ENCODE results near the gene TSBP1.
"Not testable (repeated sequence)": the region's sequence is repeated elsewhere in the genome, so short reads cannot be mapped to it uniquely, and the experiment has no call there.

The TSBP1 gene

DNA sequence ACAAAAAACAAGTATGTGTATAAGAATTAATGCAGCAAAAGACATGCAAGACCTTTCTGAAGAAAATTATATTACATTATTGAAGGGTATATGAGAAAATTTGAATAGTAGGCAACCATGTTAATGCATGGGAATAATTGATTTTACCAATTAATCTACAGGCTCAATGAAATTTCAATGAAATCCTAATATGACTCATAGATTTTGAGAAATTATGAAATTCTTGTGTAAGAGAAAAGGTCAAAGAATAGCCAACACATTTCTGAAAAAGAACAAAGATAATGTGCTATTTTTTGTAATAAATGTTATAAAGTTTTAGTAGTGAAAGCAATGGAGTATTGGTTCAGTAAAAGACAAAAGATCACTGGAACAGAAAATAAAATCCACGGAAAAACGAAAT lies 18.4 kb downstream of the TSBP1 start:
- Mint-ChIP-seq H3K36me3 (no peaks in the 10 kb centered on the region), H3K27me3 (peaks cover 0 to 11% of the 10 kb centered on the region in 2 donors), H3K27ac (no peak overlapping the region), H3K9me3 (no peaks in the 10 kb centered on the region), H3K4me3 (no peak overlapping the region), H3K4me1 (peaks cover 0 to 1% of the 10 kb centered on the region in 2 donors)
- no peak for DNase-seq
- no peak for ATAC-seq (replicated peaks)

DNA sequence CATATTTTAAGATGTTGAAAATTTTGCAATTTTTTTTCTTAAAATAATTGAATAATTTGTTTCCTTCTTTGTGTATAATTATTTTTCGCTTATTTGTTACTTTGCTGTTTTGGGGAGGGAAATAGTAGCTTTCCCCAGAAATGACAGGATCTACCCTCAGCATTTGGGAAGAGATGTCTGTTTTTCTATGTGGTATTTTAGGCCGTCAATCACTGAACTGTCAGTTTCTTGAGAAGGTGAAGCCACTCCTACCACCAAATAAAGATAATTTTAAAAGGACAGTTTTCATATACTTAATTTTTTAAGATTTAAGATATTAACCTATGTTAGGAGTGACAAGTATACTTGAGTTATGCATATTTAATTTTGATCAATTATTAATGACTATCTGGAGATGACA lies 31.5 kb downstream of the TSBP1 start:
- peaks cover 17 to 33% of the 10 kb centered on the region in 2 donors for H3K4me1 Mint-ChIP-seq
- no peaks in the 10 kb centered on the region for H3K27me3 Mint-ChIP-seq
- no peak overlapping the region for H3K4me3 Mint-ChIP-seq
- peaks cover 0 to 1% of the 10 kb centered on the region in 2 donors for H3K36me3 Mint-ChIP-seq
- DNase-seq (no peak), ATAC-seq (replicated peaks) (no peak)
- H3K9me3 Mint-ChIP-seq = no peaks in the 10 kb centered on the region
- H3K27ac Mint-ChIP-seq = no peak overlapping the region

GRCh38 chr6:32337186-32337805 lies 34.4 kb downstream of the TSBP1 start:
- Mint-ChIP-seq H3K9me3 (no peaks in the 10 kb centered on the region), H3K36me3 (peaks cover 0 to 1% of the 10 kb centered on the region in 2 donors), H3K27me3 (no peaks in the 10 kb centered on the region), H3K4me3 (no peak overlapping the region), H3K27ac (no peak overlapping the region), H3K4me1 (peaks cover 11 to 19% of the 10 kb centered on the region in 2 donors)
- ATAC-seq (replicated peaks) = peak; percentile 93 to 96
- DNase-seq = no peak

GRCh38 chr6:32332433-32332832 lies 39.3 kb downstream of the TSBP1 start:
- Mint-ChIP-seq H3K4me1 (peaks cover 7 to 12% of the 10 kb centered on the region in 2 donors), H3K9me3 (no peaks in the 10 kb centered on the region), H3K4me3 (no peak overlapping the region), H3K27me3 (no peaks in the 10 kb centered on the region), H3K27ac (no peak overlapping the region), H3K36me3 (no peaks in the 10 kb centered on the region)
- DNase-seq (no peak), ATAC-seq (replicated peaks) (no peak)

DNA sequence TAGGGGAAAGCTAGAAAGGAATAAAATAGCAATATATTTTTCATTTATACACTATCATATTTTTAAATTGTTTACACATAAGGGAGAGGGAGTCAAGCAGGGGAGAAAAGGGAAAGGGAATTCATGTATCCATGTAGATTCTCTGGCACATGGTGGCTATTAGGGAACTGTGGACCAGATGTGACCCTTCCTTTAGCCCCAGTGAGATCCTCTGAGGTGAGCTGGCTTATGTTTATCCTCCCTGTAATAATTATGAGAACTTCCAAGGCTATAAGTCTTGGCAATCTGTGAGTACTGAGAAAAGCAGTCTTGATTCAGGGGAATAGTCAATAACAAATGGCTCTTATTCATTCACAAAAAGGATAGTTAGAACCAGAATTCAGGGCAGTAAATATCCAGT lies 42.6 kb downstream of the TSBP1 start:
- H3K27me3 Mint-ChIP-seq = no peaks in the 10 kb centered on the region
- no peak overlapping the region for H3K4me3 Mint-ChIP-seq
- H3K36me3 Mint-ChIP-seq = peaks cover 0 to 3% of the 10 kb centered on the region in 2 donors
- H3K4me1 Mint-ChIP-seq = peaks cover 17 to 20% of the 10 kb centered on the region in 2 donors
- H3K27ac Mint-ChIP-seq = no peak overlapping the region
- DNase-seq = no peak
- no peaks in the 10 kb centered on the region for H3K9me3 Mint-ChIP-seq
- no peak for ATAC-seq (replicated peaks)

DNA sequence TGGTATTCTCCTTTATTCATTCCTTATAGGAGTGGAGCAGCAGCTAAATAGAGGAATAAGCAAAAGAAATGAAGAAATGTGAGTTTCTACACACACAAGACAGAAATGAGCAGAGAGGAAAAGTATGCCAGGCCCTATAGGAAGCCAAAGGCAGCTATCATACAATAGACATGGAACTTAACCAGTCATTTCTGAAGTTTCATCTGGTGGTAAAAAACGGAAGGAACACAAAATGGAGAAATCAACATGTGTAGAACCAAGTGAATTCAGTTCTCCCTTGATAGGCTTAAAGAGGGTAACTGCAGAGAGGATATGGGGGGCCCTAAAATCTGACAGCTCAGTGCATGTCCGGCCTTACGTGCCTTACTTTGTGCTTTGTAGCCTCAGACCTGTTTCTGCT lies 44.6 kb downstream of the TSBP1 start:
- H3K9me3 Mint-ChIP-seq = no peaks in the 10 kb centered on the region
- no peak overlapping the region for H3K27ac Mint-ChIP-seq
- peak; percentile 3 for DNase-seq
- H3K36me3 Mint-ChIP-seq = peaks cover 0 to 3% of the 10 kb centered on the region in 2 donors
- H3K4me3 Mint-ChIP-seq = no peak overlapping the region
- peak; percentile 95 to 99 for ATAC-seq (replicated peaks)
- peaks cover 0 to 6% of the 10 kb centered on the region in 2 donors for H3K27me3 Mint-ChIP-seq
- peaks cover 17 to 19% of the 10 kb centered on the region in 2 donors for H3K4me1 Mint-ChIP-seq

DNA sequence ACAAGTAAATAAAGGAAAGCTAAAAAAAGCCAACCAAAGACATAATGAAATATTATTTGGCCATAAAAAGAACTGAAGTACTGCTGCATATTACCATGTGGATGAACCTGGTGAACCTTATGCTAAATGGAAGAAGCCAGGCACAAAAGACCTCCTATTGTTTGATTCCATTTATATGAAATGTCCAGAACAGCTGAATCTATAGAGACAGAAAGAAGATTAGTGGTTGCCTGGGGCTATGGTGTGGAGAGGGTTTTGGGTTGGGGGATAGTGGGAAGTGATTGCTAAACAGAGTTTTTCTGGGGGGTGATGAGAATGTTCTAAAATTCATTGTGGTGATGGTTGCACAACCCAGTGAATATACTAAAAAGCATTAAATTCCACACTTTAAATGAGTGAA lies 53.2 kb downstream of the TSBP1 start:
- no peaks in the 10 kb centered on the region for H3K36me3 Mint-ChIP-seq
- no peaks in the 10 kb centered on the region for H3K9me3 Mint-ChIP-seq
- no peak overlapping the region for H3K4me3 Mint-ChIP-seq
- no peaks in the 10 kb centered on the region for H3K4me1 Mint-ChIP-seq
- ATAC-seq (replicated peaks) (no peak), DNase-seq (no peak)
- peaks cover 0 to 20% of the 10 kb centered on the region in 2 donors for H3K27me3 Mint-ChIP-seq
- no peak overlapping the region for H3K27ac Mint-ChIP-seq

- DNase-seq (no peak), ATAC-seq (replicated peaks) (no peak)
- Mint-ChIP-seq H3K27me3 (peaks cover 0 to 14% of the 10 kb centered on the region in 2 donors), H3K4me1 (no peaks in the 10 kb centered on the region), H3K9me3 (no peaks in the 10 kb centered on the region), H3K4me3 (no peak overlapping the region), H3K27ac (no peak overlapping the region), H3K36me3 (no peaks in the 10 kb centered on the region)
Observed at GRCh38 chr6:32317541-32317940, 54.2 kb downstream of the TSBP1 start.

- peaks cover 0 to 31% of the 10 kb centered on the region in 2 donors for H3K27me3 Mint-ChIP-seq
- H3K4me3 Mint-ChIP-seq = no peak overlapping the region
- H3K9me3 Mint-ChIP-seq = no peaks in the 10 kb centered on the region
- no peaks in the 10 kb centered on the region for H3K36me3 Mint-ChIP-seq
- no peak overlapping the region for H3K27ac Mint-ChIP-seq
- H3K4me1 Mint-ChIP-seq = no peaks in the 10 kb centered on the region
- no peak for DNase-seq
- no peak for ATAC-seq (replicated peaks)
Observed at GRCh38 chr6:32313964-32314363, 57.7 kb downstream of the TSBP1 start.

DNA sequence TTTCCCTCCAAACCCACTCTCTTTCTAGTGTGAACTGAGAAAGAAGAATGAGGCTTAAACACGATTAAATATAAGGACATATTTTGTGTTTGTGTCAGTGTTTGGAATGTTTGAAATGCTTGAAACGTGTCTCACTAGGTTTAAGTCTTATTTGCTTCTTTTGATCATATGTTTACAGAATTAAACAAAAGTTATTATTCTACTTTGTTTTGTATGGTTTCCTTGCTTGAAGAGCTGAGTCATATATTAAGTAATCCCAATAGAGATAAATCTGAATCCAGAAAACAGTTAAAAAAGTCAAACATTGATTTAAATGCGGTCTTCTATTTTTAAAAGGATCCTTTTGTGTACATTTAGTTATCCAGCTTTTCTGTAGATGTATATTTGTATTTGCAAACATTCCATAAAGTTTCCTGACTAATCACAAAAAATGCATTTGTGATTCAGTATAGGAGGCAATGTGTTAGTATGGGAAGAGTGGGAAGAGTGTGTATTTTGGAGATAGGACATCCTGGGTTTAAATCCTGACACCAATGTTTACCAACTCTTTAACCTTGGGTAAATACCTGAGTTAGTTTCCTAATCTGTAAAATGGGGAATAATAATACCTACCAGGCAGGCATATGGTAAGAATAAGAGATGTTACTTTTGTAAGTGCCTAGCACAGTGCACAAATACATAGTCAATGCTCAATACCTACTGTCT lies 72.9 kb downstream of the TSBP1 start:
- H3K9me3 Mint-ChIP-seq = no peaks in the 10 kb centered on the region
- peaks cover 0 to 6% of the 10 kb centered on the region in 2 donors for H3K27me3 Mint-ChIP-seq
- H3K36me3 Mint-ChIP-seq = no peaks in the 10 kb centered on the region
- peaks cover 0 to 6% of the 10 kb centered on the region in 2 donors for H3K4me1 Mint-ChIP-seq
- no peak for DNase-seq
- no peak overlapping the region for H3K4me3 Mint-ChIP-seq
- ATAC-seq (replicated peaks) = no peak
- H3K27ac Mint-ChIP-seq = no peak overlapping the region

DNA sequence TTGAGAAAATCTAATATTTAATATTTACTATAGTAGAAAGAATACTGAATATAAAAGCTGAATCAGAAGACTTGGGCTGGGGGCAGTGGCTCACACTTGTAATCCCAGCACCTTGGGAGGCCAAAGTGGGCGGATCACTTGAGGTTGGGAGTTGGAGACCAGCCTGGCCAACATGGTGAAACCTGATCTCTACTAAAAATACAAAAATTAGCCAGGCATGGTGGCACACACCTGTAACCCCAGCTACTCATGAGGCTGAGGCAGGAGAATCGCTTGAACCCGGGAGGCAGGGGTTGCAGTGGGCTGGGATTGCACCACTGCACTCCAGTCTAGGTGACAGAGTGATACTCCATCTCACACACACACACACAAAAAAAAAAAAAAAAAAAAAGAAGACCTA lies 76.7 kb downstream of the TSBP1 start:
- ATAC-seq (replicated peaks); DNase-seq; H3K9me3 Mint-ChIP-seq; H3K36me3 Mint-ChIP-seq; H3K27ac Mint-ChIP-seq; H3K27me3 Mint-ChIP-seq; H3K4me3 Mint-ChIP-seq: not testable (repeated sequence)
- peaks cover 12 to 22% of the 10 kb centered on the region in 2 donors for H3K4me1 Mint-ChIP-seq

- DNase-seq (no peak), ATAC-seq (replicated peaks) (no peak)
- H3K4me1 Mint-ChIP-seq = peaks cover 12 to 22% of the 10 kb centered on the region in 2 donors
- H3K27ac Mint-ChIP-seq = no peak overlapping the region
- H3K36me3 Mint-ChIP-seq = no peaks in the 10 kb centered on the region
- H3K27me3 Mint-ChIP-seq = peaks cover 0 to 6% of the 10 kb centered on the region in 2 donors
- no peaks in the 10 kb centered on the region for H3K9me3 Mint-ChIP-seq
- H3K4me3 Mint-ChIP-seq = no peak overlapping the region
Observed at GRCh38 chr6:32294566-32294965, 77.1 kb downstream of the TSBP1 start.

DNA sequence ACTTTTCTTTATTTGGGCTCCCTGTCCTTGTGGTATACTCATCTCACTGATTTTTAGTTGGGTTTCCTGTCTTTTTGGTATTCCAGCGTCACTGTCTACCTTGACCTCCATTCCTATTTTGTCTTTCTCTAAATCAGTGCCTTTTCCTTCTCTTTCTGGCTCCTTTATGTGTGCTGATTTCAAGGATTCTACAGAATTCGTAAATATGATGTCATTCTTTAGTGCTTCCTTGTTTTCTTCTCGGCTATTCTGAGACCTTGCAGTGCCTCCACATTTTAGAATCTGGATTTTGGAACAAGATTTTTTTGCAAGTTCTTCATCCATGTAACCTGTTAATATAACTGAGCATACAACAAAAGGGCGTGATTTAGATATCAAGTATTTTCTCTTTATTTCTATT lies 78.0 kb downstream of the TSBP1 start:
- no peak for ATAC-seq (replicated peaks)
- no peak for DNase-seq
- Mint-ChIP-seq H3K27ac (no peak overlapping the region), H3K27me3 (peaks cover 0 to 6% of the 10 kb centered on the region in 2 donors), H3K9me3 (no peaks in the 10 kb centered on the region), H3K4me3 (no peak overlapping the region), H3K4me1 (peaks cover 12 to 22% of the 10 kb centered on the region in 2 donors), H3K36me3 (no peaks in the 10 kb centered on the region)

- Mint-ChIP-seq H3K4me1 (peaks cover 13 to 22% of the 10 kb centered on the region in 2 donors), H3K27ac (no peak overlapping the region), H3K4me3 (no peak overlapping the region), H3K36me3 (no peaks in the 10 kb centered on the region), H3K9me3 (no peaks in the 10 kb centered on the region), H3K27me3 (no peaks in the 10 kb centered on the region)
- DNase-seq (no peak), ATAC-seq (replicated peaks) (peak; percentile 42 to 61)
Observed at GRCh38 chr6:32291543-32291942, 80.2 kb downstream of the TSBP1 start.

- Mint-ChIP-seq H3K27me3 (no peaks in the 10 kb centered on the region), H3K4me3 (no peak overlapping the region), H3K9me3 (no peaks in the 10 kb centered on the region), H3K4me1 (peaks cover 13 to 22% of the 10 kb centered on the region in 2 donors), H3K27ac (no peak overlapping the region), H3K36me3 (no peaks in the 10 kb centered on the region)
- ATAC-seq (replicated peaks) (no peak), DNase-seq (no peak)
Observed at GRCh38 chr6:32290886-32291450, 80.7 kb downstream of the TSBP1 start.
